NCI-H1417 treated with DMSO at 0.1 percent for 48 hours (cell line): Measurements from ENCODE around the gene GFOD1.

Experiments used
- DNase-seq: peaks from one replicate; lab custom pipeline; 2025; lab: John Stamatoyannopoulos, UW

GFOD1 gene

GRCh38 chr6:13315896-13316295, 171.5 kb downstream of the GFOD1 start:
- DNase-seq: no peak

- DNase-seq: no peak
Measured at GRCh38 chr6:13314806-13315205, 172.6 kb downstream of the GFOD1 start.

GRCh38 chr6:13311155-13311554, 176.2 kb downstream of the GFOD1 start:
- no peak for DNase-seq

GRCh38 chr6:13308332-13308731, 179.1 kb downstream of the GFOD1 start:
- DNase-seq: no peak
